ENCODE data around the gene ULK2.

ULK2 gene

DNA sequence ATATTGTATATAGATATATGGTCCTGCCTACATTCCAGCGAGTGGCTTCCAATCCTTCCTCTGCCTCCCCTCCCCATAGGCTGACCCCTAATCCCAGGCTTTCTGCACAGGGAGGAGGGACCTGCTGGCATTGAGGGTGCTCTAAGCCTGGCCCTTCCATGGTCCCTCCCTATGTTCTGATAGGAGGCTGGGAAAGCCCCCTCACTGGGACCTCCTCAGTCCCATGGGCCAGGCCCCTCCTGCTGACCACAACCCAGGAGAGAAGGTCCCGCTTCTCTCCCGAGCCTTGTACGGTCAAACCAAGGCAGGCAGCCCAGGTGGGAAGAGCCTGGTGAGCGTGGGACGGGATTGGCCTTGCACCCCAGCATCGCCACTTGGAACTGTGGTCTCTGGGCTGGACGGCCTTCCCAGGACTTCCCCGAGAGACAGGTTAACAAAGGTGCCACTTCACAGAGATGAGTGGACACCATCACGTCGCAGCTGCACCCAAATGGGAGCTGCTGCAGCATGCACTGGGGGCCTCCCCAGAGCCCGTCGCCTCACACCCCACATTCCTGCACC is 120.5 kb downstream of the ULK2 start:
- Histone ChIP-seq H3K14ac (ENCODE audit: low read length) (no peak overlapping the region), H3K4me1 (ENCODE audit: control insufficient read depth in 1 of 2, insufficient read depth in 2 of 2, low read length in 2 of 2) (peaks cover 0 to 4% of the 10 kb centered on the region in 2 experiments), H3K9me3 (ENCODE audit: insufficient read depth, low read depth, low read length) (peaks cover 6% of the 10 kb centered on the region), H3K18ac (ENCODE audit: low read length) (no peak overlapping the region), H3K79me2 (ENCODE audit: control insufficient read depth, insufficient read depth, low read length, poor library complexity) (no peaks in the 10 kb centered on the region), H4K91ac (ENCODE audit: low read depth, low read length) (no peak overlapping the region), H2BK12ac (ENCODE audit: low read length) (no peak overlapping the region), H3K27ac (ENCODE audit: low read depth, low read length) (no peak overlapping the region), H3K36me3 (ENCODE audit: control insufficient read depth in 1 of 2, insufficient read depth in 2 of 2, low read length in 2 of 2) (no peaks in the 10 kb centered on the region), H4K8ac (ENCODE audit: low read depth, low read length) (no peak overlapping the region), H2AK5ac (ENCODE audit: low read length) (no peak overlapping the region), H2BK120ac (ENCODE audit: insufficient read depth, low read length, poor library complexity) (no peak overlapping the region), H2AFZ (ENCODE audit: insufficient read depth, low read length, poor library complexity) (no peak overlapping the region), H3K23ac (ENCODE audit: low read length) (no peak overlapping the region), H3K9ac (ENCODE audit: low read length) (no peak overlapping the region), H4K12ac (ENCODE audit: low read depth, low read length) (no peak overlapping the region), H3K79me1 (ENCODE audit: low read length) (peaks cover 2% of the 10 kb centered on the region), H3K4ac (ENCODE audit: low read depth, low read length) (no peak overlapping the region), H3K4me3 (ENCODE audit: low read depth, low read length) (no peak overlapping the region), H2BK5ac (ENCODE audit: low read depth, low read length, poor library complexity) (no peak overlapping the region), H3K27me3 (ENCODE audit: insufficient read depth, low read length) (no peaks in the 10 kb centered on the region), H3K4me2 (ENCODE audit: low read length) (no peak overlapping the region)
- no CpG with 5 or more reads among the region's 13 CpGs for WGBS (ENCODE audit: extremely low coverage, insufficient coverage, insufficient read length)
- no peak for DNase-seq

DNA sequence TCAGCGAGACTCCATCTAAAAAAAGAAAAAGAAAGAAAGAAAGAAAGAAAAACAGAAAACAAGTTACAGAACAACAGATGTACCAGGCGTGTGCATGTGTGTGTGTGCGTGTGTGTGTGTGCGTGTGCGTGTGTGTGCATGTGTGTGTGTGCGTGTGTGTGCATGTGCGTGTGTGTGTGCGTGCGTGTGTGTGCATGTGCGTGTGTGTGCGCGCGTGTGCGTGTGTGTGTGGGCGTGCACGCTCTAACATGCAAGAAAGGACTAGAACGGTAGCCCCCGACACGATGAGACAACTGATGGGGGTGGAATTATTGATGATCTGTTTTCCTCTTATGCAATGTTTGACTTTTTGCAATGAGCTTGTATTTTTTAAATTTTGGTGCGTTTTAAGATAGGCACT is 121.2 kb downstream of the ULK2 start:
- WGBS (ENCODE audit: extremely low coverage, insufficient coverage, insufficient read length) = no CpG with 5 or more reads among the region's 20 CpGs
- H2BK5ac ChIP-seq (ENCODE audit: low read depth, low read length, poor library complexity) = no peak overlapping the region
- H3K79me2 ChIP-seq (ENCODE audit: control insufficient read depth, insufficient read depth, low read length, poor library complexity) = no peaks in the 10 kb centered on the region
- H4K12ac ChIP-seq (ENCODE audit: low read depth, low read length) = no peak overlapping the region
- peaks cover 2% of the 10 kb centered on the region for H3K79me1 ChIP-seq (ENCODE audit: low read length)
- H3K23ac ChIP-seq (ENCODE audit: low read length) = no peak overlapping the region
- H3K36me3 ChIP-seq (ENCODE audit: control insufficient read depth in 1 of 2, insufficient read depth in 2 of 2, low read length in 2 of 2) = no peaks in the 10 kb centered on the region
- no peak overlapping the region for H3K4ac ChIP-seq (ENCODE audit: low read depth, low read length)
- H3K4me2 ChIP-seq (ENCODE audit: low read length) = no peak overlapping the region
- H3K4me1 ChIP-seq (ENCODE audit: control insufficient read depth in 1 of 2, insufficient read depth in 2 of 2, low read length in 2 of 2) = peaks cover 0 to 4% of the 10 kb centered on the region in 2 experiments
- no peak overlapping the region for H2BK12ac ChIP-seq (ENCODE audit: low read length)
- no peak overlapping the region for H3K14ac ChIP-seq (ENCODE audit: low read length)
- DNase-seq = no peak
- H3K18ac ChIP-seq (ENCODE audit: low read length) = no peak overlapping the region
- no peak overlapping the region for H3K27ac ChIP-seq (ENCODE audit: low read depth, low read length)
- H3K9me3 ChIP-seq (ENCODE audit: insufficient read depth, low read depth, low read length) = peaks cover 6% of the 10 kb centered on the region
- H3K4me3 ChIP-seq (ENCODE audit: low read depth, low read length) = no peak overlapping the region
- H2BK120ac ChIP-seq (ENCODE audit: insufficient read depth, low read length, poor library complexity) = no peak overlapping the region
- H3K9ac ChIP-seq (ENCODE audit: low read length) = no peak overlapping the region
- no peaks in the 10 kb centered on the region for H3K27me3 ChIP-seq (ENCODE audit: insufficient read depth, low read length)
- H2AFZ ChIP-seq (ENCODE audit: insufficient read depth, low read length, poor library complexity) = no peak overlapping the region
- no peak overlapping the region for H2AK5ac ChIP-seq (ENCODE audit: low read length)
- H4K8ac ChIP-seq (ENCODE audit: low read depth, low read length) = no peak overlapping the region
- no peak overlapping the region for H4K91ac ChIP-seq (ENCODE audit: low read depth, low read length)

GRCh38 chr17:19744922-19745757 is 122.6 kb downstream of the ULK2 start:
- peak; percentile 68 to 75 for DNase-seq
- H3K18ac ChIP-seq (ENCODE audit: low read length) = no peak overlapping the region
- no peak overlapping the region for H2BK120ac ChIP-seq (ENCODE audit: insufficient read depth, low read length, poor library complexity)
- H3K4me3 ChIP-seq (ENCODE audit: low read depth, low read length) = no peak overlapping the region
- H3K4ac ChIP-seq (ENCODE audit: low read depth, low read length) = no peak overlapping the region
- no peak overlapping the region for H2BK12ac ChIP-seq (ENCODE audit: low read length)
- no peak overlapping the region for H2AK5ac ChIP-seq (ENCODE audit: low read length)
- H3K27ac ChIP-seq (ENCODE audit: low read depth, low read length) = no peak overlapping the region
- peak overlapping the region; percentile 30 for H2AFZ ChIP-seq (ENCODE audit: insufficient read depth, low read length, poor library complexity)
- H3K4me2 ChIP-seq (ENCODE audit: low read length) = peak overlapping the region; percentile 88
- no peak overlapping the region for H4K12ac ChIP-seq (ENCODE audit: low read depth, low read length)
- peaks cover 0 to 4% of the 10 kb centered on the region in 2 experiments for H3K4me1 ChIP-seq (ENCODE audit: control insufficient read depth in 1 of 2, insufficient read depth in 2 of 2, low read length in 2 of 2)
- no peaks in the 10 kb centered on the region for H3K79me2 ChIP-seq (ENCODE audit: control insufficient read depth, insufficient read depth, low read length, poor library complexity)
- H3K9ac ChIP-seq (ENCODE audit: low read length) = no peak overlapping the region
- no peak overlapping the region for H4K91ac ChIP-seq (ENCODE audit: low read depth, low read length)
- H3K27me3 ChIP-seq (ENCODE audit: insufficient read depth, low read length) = no peaks in the 10 kb centered on the region
- no peak overlapping the region for H3K23ac ChIP-seq (ENCODE audit: low read length)
- peaks cover 4% of the 10 kb centered on the region for H3K9me3 ChIP-seq (ENCODE audit: insufficient read depth, low read depth, low read length)
- no peaks in the 10 kb centered on the region for H3K36me3 ChIP-seq (ENCODE audit: control insufficient read depth in 1 of 2, insufficient read depth in 2 of 2, low read length in 2 of 2)
- H2BK5ac ChIP-seq (ENCODE audit: low read depth, low read length, poor library complexity) = no peak overlapping the region
- H3K14ac ChIP-seq (ENCODE audit: low read length) = no peak overlapping the region
- WGBS (ENCODE audit: extremely low coverage, insufficient coverage, insufficient read length) = no CpG with 5 or more reads among the region's 50 CpGs
- H4K8ac ChIP-seq (ENCODE audit: low read depth, low read length) = no peak overlapping the region
- H3K79me1 ChIP-seq (ENCODE audit: low read length) = peaks cover 2% of the 10 kb centered on the region

GRCh38 chr17:19744492-19744891 is 123.2 kb downstream of the ULK2 start:
- H2AK5ac ChIP-seq (ENCODE audit: low read length) = no peak overlapping the region

More at GRCh38 chr17:19744492-19744891, 123.2 kb downstream of the ULK2 start:
- WGBS (ENCODE audit: extremely low coverage, insufficient coverage, insufficient read length) = no CpG with 5 or more reads among the region's 26 CpGs
- no peak overlapping the region for H2BK12ac ChIP-seq (ENCODE audit: low read length)
- no peak overlapping the region for H3K9ac ChIP-seq (ENCODE audit: low read length)
- DNase-seq = no peak
- no peak overlapping the region for H3K4ac ChIP-seq (ENCODE audit: low read depth, low read length)
- no peak overlapping the region for H3K27ac ChIP-seq (ENCODE audit: low read depth, low read length)
- no peak overlapping the region for H3K18ac ChIP-seq (ENCODE audit: low read length)
- H3K14ac ChIP-seq (ENCODE audit: low read length) = peak overlapping the region; percentile 7
- peak overlapping the region; percentile 88 for H3K4me2 ChIP-seq (ENCODE audit: low read length)
- H3K79me1 ChIP-seq (ENCODE audit: low read length) = peaks cover 2% of the 10 kb centered on the region
- no peak overlapping the region for H2BK5ac ChIP-seq (ENCODE audit: low read depth, low read length, poor library complexity)
- peaks cover 4% of the 10 kb centered on the region for H3K9me3 ChIP-seq (ENCODE audit: insufficient read depth, low read depth, low read length)
- peak overlapping the region; percentile 12 for H2AFZ ChIP-seq (ENCODE audit: insufficient read depth, low read length, poor library complexity)
- H3K4me1 ChIP-seq (ENCODE audit: control insufficient read depth in 1 of 2, insufficient read depth in 2 of 2, low read length in 2 of 2) = peaks cover 0 to 4% of the 10 kb centered on the region in 2 experiments
- H3K23ac ChIP-seq (ENCODE audit: low read length) = no peak overlapping the region
- H3K36me3 ChIP-seq (ENCODE audit: control insufficient read depth in 1 of 2, insufficient read depth in 2 of 2, low read length in 2 of 2) = no peaks in the 10 kb centered on the region
- no peak overlapping the region for H2BK120ac ChIP-seq (ENCODE audit: insufficient read depth, low read length, poor library complexity)
- peak overlapping the region; percentile 44 for H4K8ac ChIP-seq (ENCODE audit: low read depth, low read length)
- H4K91ac ChIP-seq (ENCODE audit: low read depth, low read length) = no peak overlapping the region
- H4K12ac ChIP-seq (ENCODE audit: low read depth, low read length) = peak overlapping the region; percentile 82
- H3K79me2 ChIP-seq (ENCODE audit: control insufficient read depth, insufficient read depth, low read length, poor library complexity) = no peaks in the 10 kb centered on the region
- no peaks in the 10 kb centered on the region for H3K27me3 ChIP-seq (ENCODE audit: insufficient read depth, low read length)
- peak overlapping the region; percentile 65 for H3K4me3 ChIP-seq (ENCODE audit: low read depth, low read length)

Data from trophoblast cell (in vitro differentiated cells and primary cell).